ACC112 (cell line): ENCODE data around the gene CFI.
A peak's percentile ranks its signal among the peaks of the same experiment; 100 is the strongest.

Experiments
- H2AFZ ChIP-seq: fragments of 200-600 bp; sonication (generic); one replicate; pipeline ENCODE4 v1.6.0; 2017; ENCODE audit warnings: antibody characterized with exemption, low read length; ENCODE audit not compliant: unreplicated experiment
- H3K27ac ChIP-seq: fragments of 200-600 bp; sonication (generic); 2 replicates; pipeline ENCODE4 v1.5.1; 2014; ENCODE audit warnings: low read depth, mild to moderate bottlenecking, antibody characterized with exemption, low read length, moderate library complexity
- H3K27me3 ChIP-seq: fragments of 200-600 bp; sonication (generic); 2 replicates; pipeline ENCODE4 v1.6.1; 2014; ENCODE audit warnings: mild to moderate bottlenecking, antibody characterized with exemption, low read length, moderate library complexity, mixed read lengths; ENCODE audit not compliant: insufficient read depth
- H3K36me3 ChIP-seq: fragments of 200-600 bp; sonication (generic); 2 replicates; pipeline ENCODE4 v1.6.1; 2016; ENCODE audit warnings: mild to moderate bottlenecking, antibody characterized with exemption, low read length, moderate library complexity, mixed read lengths; ENCODE audit not compliant: insufficient read depth
- H3K4me1 ChIP-seq: fragments of 200-600 bp; sonication (generic); one replicate; pipeline ENCODE4 v1.6.1; 2016; ENCODE audit warnings: low read length, mixed read lengths; ENCODE audit not compliant: insufficient read depth, unreplicated experiment, control insufficient read depth
- H3K4me3 ChIP-seq: fragments of 200-600 bp; sonication (generic); 2 replicates; pipeline ENCODE4 v1.5.1; 2014; ENCODE audit warnings: mild to moderate bottlenecking, low read depth, low read length
- H3K79me2 ChIP-seq: fragments of 200-600 bp; sonication (generic); one replicate; pipeline ENCODE4 v1.6.0; 2016; ENCODE audit warnings: low read length; ENCODE audit not compliant: control insufficient read depth, unreplicated experiment, insufficient read depth

CFI gene

DNA sequence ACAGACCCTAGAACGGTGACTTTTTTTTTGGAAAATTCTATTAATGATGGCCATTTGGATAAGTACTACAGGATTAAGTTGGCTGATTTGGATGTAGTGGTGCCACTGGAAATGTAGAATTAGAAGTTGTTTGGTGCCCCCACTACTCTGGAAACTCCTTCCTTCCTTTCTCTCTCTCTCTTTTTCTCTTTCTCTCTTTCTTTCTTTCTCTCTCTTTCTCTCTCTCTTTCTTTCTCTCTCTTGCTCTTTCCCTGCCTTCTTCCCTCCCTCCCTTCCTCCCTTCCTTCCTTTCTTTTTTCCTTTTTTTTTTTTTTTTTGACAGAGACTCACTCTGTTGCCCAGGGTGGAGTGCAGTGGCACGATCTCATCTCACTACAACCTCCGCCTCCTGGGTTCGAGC, 16.5 kb upstream of the CFI start:
- H3K27ac ChIP-seq = no peak overlapping the region
- H3K79me2 ChIP-seq = peaks cover 40% of the 10 kb centered on the region
- H3K27me3 ChIP-seq = no peaks in the 10 kb centered on the region
- peaks cover 12% of the 10 kb centered on the region for H3K4me1 ChIP-seq
- H2AFZ ChIP-seq = no peak overlapping the region
- H3K36me3 ChIP-seq = peaks cover 25% of the 10 kb centered on the region
- no peak overlapping the region for H3K4me3 ChIP-seq

DNA sequence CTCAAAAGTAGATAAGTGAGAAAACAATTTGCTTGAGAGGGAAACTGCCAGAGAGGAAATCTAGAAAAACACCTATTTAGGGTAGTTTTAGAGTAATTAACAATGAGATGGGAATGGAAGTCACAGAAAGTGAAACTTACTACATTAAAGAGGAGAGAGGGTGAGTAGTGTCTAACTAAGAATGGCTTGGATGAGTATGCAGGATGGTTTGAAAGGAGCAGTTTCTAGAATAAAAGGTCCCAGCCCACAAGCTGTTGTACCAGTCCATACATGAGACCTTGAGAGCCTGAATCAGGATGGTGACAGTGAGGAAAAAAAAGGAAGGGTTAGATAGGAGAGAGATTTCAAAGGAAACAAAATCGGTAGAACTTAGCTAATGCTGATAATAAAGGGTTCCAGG, 15.1 kb upstream of the CFI start:
- peak overlapping the region; percentile 97 for H3K4me3 ChIP-seq
- H2AFZ ChIP-seq = peak overlapping the region; percentile 97
- H3K4me1 ChIP-seq = peaks cover 12% of the 10 kb centered on the region
- peaks cover 40% of the 10 kb centered on the region for H3K79me2 ChIP-seq
- H3K27me3 ChIP-seq = no peaks in the 10 kb centered on the region
- peaks cover 15% of the 10 kb centered on the region for H3K36me3 ChIP-seq
- no peak overlapping the region for H3K27ac ChIP-seq

DNA sequence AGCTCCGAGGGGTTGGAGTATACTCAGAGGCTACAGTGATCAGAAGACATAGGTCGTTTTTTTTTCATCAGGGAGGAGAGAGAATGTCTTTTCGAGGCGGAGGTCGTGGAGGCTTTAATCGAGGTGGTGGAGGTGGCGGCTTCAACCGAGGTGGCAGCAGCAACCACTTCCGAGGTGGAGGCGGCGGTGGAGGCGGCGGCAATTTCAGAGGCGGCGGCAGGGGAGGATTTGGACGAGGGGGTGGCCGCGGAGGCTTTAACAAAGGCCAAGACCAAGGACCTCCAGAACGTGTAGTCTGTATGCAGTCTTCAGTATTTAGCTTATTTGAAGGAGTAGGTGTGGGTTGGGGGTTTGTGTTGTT, 14.3 kb upstream of the CFI start:
- no peaks in the 10 kb centered on the region for H3K27me3 ChIP-seq
- H2AFZ ChIP-seq = peak overlapping the region; percentile 97
- peaks cover 12% of the 10 kb centered on the region for H3K4me1 ChIP-seq
- H3K4me3 ChIP-seq = peak overlapping the region; percentile 97
- H3K27ac ChIP-seq = peak overlapping the region; percentile 81; the same call in 1 of the 2 replicates
- H3K36me3 ChIP-seq = peaks cover 15% of the 10 kb centered on the region
- peaks cover 40% of the 10 kb centered on the region for H3K79me2 ChIP-seq

DNA sequence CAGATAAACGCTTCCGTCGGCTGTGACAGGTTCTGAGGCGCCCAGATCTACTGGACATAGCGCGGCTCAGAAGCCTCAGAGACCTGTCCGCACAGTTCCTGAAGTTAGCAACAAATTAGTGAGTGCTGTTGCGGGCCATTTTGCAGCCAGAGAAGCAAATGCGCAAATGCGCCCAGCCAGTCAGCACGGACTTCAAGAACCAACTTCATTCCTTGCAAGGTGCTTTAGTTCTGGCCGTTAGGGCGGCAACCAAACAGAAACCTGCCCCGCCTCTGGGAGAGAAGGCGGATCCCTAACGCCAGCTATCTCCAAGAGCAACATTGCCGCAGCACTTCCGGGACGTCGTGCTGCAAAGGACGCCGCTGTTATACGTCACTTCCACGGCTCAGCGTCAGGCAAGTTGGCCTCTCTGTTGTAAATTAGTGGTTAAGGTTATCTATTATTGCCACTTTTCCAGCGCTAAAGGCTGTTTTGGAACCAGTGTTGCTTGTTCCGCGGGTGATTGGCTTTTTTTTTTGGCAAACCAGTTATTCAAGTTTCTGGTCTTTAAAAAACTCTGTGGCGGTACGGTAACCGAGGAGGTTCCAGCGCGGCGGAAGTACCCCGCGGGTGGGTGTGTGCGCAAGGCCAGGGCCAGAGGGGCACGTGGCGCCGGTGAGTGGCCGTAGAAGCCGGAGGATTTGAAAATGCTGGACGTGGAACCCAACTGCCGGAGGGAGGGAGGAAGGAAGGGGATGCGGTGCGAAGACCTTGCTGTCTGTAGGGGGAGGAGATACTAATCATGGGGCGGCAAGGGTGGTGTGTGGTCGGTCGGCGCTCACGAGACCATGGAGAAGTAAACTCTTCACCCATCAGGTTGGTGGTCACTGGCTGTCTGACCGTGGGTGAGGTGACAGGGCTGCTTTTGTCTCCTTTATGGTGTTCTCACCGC, 13.6 kb upstream of the CFI start, which contains the start of gene GAR1:
Gene GAR1, plus strand, starts transcription at position 612 of the 931 bp plus-strand sequence. CDS start 403 bp downstream, outside the sequence.
- peak within 1 kb of the TSS; percentile 81 for H3K27ac ChIP-seq
- H2AFZ ChIP-seq = peak within 1 kb of the TSS; percentile 97
- H3K4me1 ChIP-seq = peaks cover 12% of the 10 kb centered on the region
- peak within 1 kb of the TSS; percentile 97 for H3K4me3 ChIP-seq
- peaks cover 15% of the 10 kb centered on the region for H3K36me3 ChIP-seq
- peaks cover 40% of the 10 kb centered on the region for H3K79me2 ChIP-seq
- H3K27me3 ChIP-seq = no peaks in the 10 kb centered on the region

DNA sequence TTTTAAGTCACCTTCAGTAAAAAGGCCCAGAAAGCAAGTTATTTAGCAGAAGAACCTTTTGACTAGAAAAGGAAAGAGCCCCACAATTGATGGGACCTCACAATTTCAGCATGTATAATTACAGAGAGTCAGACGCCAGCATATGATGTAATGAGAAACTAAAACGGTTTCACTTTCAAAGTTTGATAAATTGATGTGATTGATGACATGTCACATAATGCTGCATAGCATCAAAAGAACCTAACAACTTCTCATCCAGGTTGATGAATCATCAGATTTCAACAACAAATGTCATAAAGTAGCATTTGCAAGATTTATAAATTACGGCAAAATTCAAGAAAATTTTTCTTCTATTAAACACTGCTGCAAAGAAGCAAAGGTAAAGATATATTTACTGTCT, 9.9 kb upstream of the CFI start:
- no peak overlapping the region for H3K27ac ChIP-seq
- H3K36me3 ChIP-seq = no peaks in the 10 kb centered on the region
- no peaks in the 10 kb centered on the region for H3K27me3 ChIP-seq
- peaks cover 12% of the 10 kb centered on the region for H3K79me2 ChIP-seq
- peak overlapping the region; percentile 32; the same call in 1 of the 2 replicates for H3K4me3 ChIP-seq
- H3K4me1 ChIP-seq = peaks cover 1% of the 10 kb centered on the region
- H2AFZ ChIP-seq = peak overlapping the region; percentile 28

DNA sequence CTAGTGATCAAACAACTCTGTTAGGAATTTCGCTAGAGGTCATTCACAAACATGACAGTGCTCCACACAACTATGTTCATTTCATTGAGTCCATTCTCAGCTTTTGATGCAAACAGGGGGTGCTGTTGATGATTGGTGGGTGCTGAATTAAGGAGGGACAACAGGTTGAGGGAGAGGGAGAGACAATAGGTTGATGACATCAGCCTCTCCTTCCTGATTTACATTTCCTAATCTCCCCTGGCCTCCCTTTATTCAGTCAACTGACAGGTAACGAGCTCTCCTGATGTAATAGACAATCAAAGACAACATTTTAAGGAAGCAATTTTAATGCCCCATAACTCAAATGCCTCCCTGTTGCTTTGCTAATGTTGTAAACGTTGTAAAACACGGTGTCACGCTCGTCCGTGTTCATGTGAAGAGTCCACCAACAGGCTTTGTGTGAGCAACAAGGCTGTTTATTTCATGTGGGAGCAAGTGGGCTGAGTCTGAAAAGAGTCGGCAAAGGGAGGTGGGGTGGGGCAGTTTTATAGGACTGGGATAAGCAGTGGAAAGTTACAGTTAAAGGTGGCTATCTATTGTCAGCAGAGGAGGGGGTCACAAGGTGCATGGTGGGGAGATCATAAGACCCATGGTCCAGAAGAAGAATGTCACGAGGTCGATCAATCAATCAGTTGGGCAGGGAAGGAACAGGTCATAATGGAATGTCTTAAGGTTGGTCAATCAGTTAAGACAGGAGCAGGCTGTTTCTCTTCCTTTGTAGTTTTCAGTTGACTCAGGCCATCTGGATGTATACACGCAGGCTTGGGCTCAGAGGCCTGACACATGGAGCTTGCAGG, 9.0 kb upstream of the CFI start:
- Histone ChIP-seq H3K27ac (no peak overlapping the region), H2AFZ (peak overlapping the region; percentile 28), H3K4me3 (no peak overlapping the region), H3K4me1 (no peaks in the 10 kb centered on the region), H3K36me3 (no peaks in the 10 kb centered on the region), H3K79me2 (peaks cover 2% of the 10 kb centered on the region), H3K27me3 (no peaks in the 10 kb centered on the region)

DNA sequence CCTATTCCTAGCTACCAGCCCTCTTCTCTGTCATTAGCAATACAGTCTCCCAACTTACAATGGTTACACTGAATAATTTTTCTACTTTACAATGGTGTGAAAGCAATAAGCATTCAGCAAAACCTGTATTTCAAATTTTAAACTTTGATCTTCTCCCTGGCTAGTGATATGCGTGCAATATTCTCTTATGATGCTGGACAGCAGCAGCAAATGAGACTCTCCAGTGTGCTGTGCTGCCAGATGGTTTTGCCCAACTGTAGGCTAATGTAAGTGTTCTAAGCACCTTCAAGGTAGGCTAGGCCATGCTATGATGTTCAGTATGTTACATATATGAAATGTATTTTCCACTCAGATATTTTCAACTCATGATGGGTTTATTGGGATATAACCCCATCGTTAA, 7.9 kb upstream of the CFI start:
- no peaks in the 10 kb centered on the region for H3K79me2 ChIP-seq
- no peaks in the 10 kb centered on the region for H3K27me3 ChIP-seq
- H3K27ac ChIP-seq = no peak overlapping the region
- H3K4me3 ChIP-seq = no peak overlapping the region
- no peaks in the 10 kb centered on the region for H3K4me1 ChIP-seq
- H2AFZ ChIP-seq = no peak overlapping the region
- H3K36me3 ChIP-seq = no peaks in the 10 kb centered on the region

DNA sequence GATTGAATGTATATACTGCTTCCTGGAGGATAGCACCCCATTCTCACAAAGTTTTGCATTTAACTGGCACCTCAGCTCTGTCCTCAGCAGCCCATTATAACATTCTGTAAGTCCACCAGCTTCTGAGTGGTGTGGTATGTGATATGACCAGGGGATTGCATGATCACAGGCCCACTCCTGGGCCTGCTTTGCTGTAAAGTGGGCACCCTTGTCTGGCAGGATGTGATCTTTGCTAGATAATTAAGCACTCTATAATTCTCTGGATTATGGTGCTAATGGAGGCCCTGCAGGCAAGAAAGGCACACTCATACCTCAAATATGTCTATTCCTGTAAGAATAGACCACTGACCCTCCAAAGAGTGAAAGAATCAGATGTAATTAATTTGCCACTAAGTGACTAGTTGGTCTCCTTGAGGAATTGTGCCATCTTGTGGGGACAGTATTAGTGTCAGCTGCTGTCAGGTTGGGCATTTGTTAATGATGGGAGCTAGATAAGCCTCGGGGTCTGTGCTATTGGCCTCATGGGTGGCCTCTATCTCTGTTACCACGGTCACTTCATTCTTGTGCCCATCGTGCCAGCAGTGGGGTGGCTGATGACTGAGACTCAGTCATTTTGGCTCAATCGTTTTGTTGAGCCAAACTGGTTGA, 2.2 kb upstream of the CFI start:
- Histone ChIP-seq H3K4me3 (no peak overlapping the region), H3K4me1 (no peaks in the 10 kb centered on the region), H3K27me3 (no peaks in the 10 kb centered on the region), H3K27ac (no peak overlapping the region), H3K79me2 (no peaks in the 10 kb centered on the region), H3K36me3 (no peaks in the 10 kb centered on the region), H2AFZ (no peak overlapping the region)

DNA sequence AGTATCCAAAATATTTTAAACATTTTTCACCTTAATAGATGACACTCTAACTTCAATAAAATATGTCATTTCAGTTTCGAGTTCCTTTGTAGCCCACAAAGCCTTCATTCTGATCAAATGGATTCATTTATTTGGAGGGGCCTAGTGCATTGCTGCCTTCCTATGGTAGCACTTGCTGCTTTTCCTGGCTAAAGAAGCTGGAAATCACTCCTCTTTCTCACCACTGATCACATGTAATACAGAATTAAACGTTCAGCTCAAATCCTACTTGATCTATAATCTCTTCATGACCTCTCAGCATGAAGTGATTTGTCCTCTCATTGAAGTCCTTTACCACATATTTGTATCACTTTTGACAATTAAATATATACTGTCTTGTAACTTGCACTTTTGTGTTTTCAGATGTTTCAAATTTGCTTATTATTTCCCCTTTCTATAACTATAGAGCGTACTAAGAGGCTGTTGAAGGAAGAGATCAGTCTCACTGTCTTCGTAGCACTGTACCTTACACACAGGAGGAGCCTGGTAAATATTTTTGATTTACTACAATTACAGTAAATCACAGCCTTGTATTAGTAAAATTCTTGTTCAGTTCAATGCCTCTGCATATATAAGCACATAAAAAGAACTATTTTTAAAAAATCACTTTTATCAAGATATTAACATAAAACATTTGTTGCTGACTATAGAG, 555 bp downstream of the CFI start:
- Histone ChIP-seq H3K36me3 (no peaks in the 10 kb centered on the region), H3K4me3 (peak overlapping the region; percentile 67), H2AFZ (peak overlapping the region; percentile 79), H3K4me1 (no peaks in the 10 kb centered on the region), H3K79me2 (no peaks in the 10 kb centered on the region), H3K27me3 (no peaks in the 10 kb centered on the region), H3K27ac (no peak overlapping the region)

DNA sequence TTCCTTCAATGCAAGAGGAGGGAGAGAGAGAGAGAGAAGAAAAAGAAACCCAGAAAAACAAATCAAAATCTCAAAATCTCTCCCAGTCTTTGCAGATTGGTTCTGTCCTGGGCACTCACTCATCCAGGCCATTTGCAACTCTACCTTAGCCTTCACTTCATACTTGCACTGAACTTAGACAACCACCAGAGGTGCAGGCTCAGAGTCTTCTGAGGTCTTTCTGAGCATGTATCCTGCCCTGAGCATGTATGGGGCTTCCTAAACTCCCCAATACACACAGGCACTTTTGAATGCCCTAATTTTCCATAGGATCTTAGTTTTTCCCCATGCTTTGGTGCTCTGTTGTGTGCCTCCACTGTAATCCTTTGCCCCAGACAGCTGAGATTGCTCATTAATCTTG, 2.9 kb downstream of the CFI start:
- H2AFZ ChIP-seq = no peak overlapping the region
- H3K27me3 ChIP-seq = no peaks in the 10 kb centered on the region
- H3K36me3 ChIP-seq = no peaks in the 10 kb centered on the region
- H3K27ac ChIP-seq = no peak overlapping the region
- no peaks in the 10 kb centered on the region for H3K4me1 ChIP-seq
- no peak overlapping the region for H3K4me3 ChIP-seq
- H3K79me2 ChIP-seq = no peaks in the 10 kb centered on the region
